Pancreas (tissue), 10 donors: ENCODE measurements around the gene KRTAP10-4. TPM values are rescaled to one million over a fixed set of nuclear protein-coding genes. Genes with fewer than 3 reads are reported as not detected.
A peak's percentile ranks its signal among the peaks of the same experiment; 100 is the strongest.

Experiments
- ATAC-seq, 4 donors: fragments of 200-7000 bp; cut with Tn5 transposase; one replicate each; pipeline versions ENCODE4 v1.8.0 to v1.9.1; 2020; ENCODE audit warnings: mild to moderate bottlenecking in 4 of 4, moderate library complexity in 4 of 4
- DNase-seq, 6 donors: peaks; one replicate each; pipeline ENCODE4 v3.0.0-alpha.2; 2020
- FAIRE-seq: peaks from 2 replicates; lab custom pipeline; 2012; peaks lifted over from hg19 to GRCh38; lab: Jason Lieb, UNC
- H3K27ac ChIP-seq, 4 donors: fragments of 200-600 bp; sonication (generic); 1 replicate in 3 of 4; 2 replicates in 1 of 4; pipeline versions ENCODE4 v1.5.0 to v1.8.0; 2020
- H3K27me3 ChIP-seq, 4 donors: fragments of 200-600 bp; one replicate each; pipeline ENCODE4 v1.8.0; 2021
- H3K36me3 ChIP-seq, 3 donors: fragments of 200-600 bp; sonication (generic) in 1 of 3; one replicate each; pipeline versions ENCODE4 v1.5.0 to v1.8.0; 2020 to 2021
- H3K4me1 ChIP-seq, 3 donors: fragments of 200-600 bp; one replicate each; pipeline ENCODE4 v1.8.0; 2021
- H3K4me3 ChIP-seq, 4 donors: fragments of 200-600 bp; sonication (generic) in 2 of 4; one replicate each; pipeline versions ENCODE4 v1.5.0 to v1.8.0; 2020 to 2021
- H3K9me3 ChIP-seq, 4 donors: fragments of 200-600 bp; one replicate each; pipeline ENCODE4 v1.8.0; 2021
- CTCF ChIP-seq, 4 donors: fragments of 200-600 bp; sonication (generic) in 3 of 4; IDR thresholded peaks; one replicate each; pipeline versions ENCODE4 v1.5.0 to v1.8.0; 2021; ENCODE audit warnings: antibody characterized with exemption in 4 of 4
- WGBS, 2 donors: extraction: QIAGEN DNeasy Blood & Tissue Kit; methylation state at CpG; one replicate each; pipeline ENCODE4 v1.1.7; 2013; 5-methylcytosine and 5-hydroxymethylcytosine counted together
- intact Hi-C, 3 donors: fragments of 100-400 bp; cut with DNase I; formaldehyde crosslinking; loops; one replicate each; pipeline versions ENCODE4 v1.11.1 to v1.14.2; 2022
- polyA plus RNA-seq, 2 donors: library from polyadenylated mRNA; stranded (reverse); fragments of 200-250 nt; gene quantifications; one replicate each; pipeline ENCODE4 v1.2.3, GENCODE V29; 2013
- total RNA-seq, 6 donors: library from RNA; stranded (reverse); fragmentation: NEBNext Ultra II Directional in 4 of 6; extraction: Animal tissue kit (Norgen Biotek cat#: 25700) in 4 of 6; gene quantifications; one replicate each; pipeline versions ENCODE4 v1.2.1 to v1.2.4, GENCODE V29; 2021 to 2023
- donor health status: healthy with polysubstance abuse.
- donor health status: DM: no; HTN: no; CAD: no; lungs with moderate emphysema.
- donor health status: DM: no; HTN: no; CAD: no.
- donor health status: control.
- donor health status: control.
- donor health status: Bipolar disorder and iron deficiency.
- donor health status: DM: yes; HTN: yes; CAD: no.
- donor health status: DM: no; HTN: no; CAD: no.
- donor health status: DM: no; HTN: no; CAD: no.
- donor health status: DM: yes; HTN: yes; CAD: no.

Gene KRTAP10-4
- total and polyA plus RNA-seq, 8 donors = not detected

- ATAC-seq (no peak), DNase-seq (peak in 2 of 6 donors; percentile 1 to 47), FAIRE-seq (no peak)
- H3K27me3 ChIP-seq = no peaks in the 10 kb centered on the region
- no peaks in the 10 kb centered on the region for H3K9me3 ChIP-seq
- no peak for TF ChIP-seq CTCF (IDR thresholded peaks at IDR 0.05)
- no peak overlapping the region for H3K4me3 ChIP-seq
- 76 to 85% methylated on average over 16 of the region's 16 CpGs for WGBS, 2 donors
- H3K27ac ChIP-seq = no peak overlapping the region
- H3K4me1 ChIP-seq = no peaks in the 10 kb centered on the region
- H3K36me3 ChIP-seq = no peaks in the 10 kb centered on the region
- intact Hi-C loops = no loop called here
Observed at GRCh38 chr21:44532712-44533111, 40.8 kb upstream of the KRTAP10-4 start.

GRCh38 chr21:44533121-44533890 lies 40.2 kb upstream of the KRTAP10-4 start:
- Histone ChIP-seq H3K27ac (no peak overlapping the region), H3K4me1 (no peaks in the 10 kb centered on the region), H3K36me3 (no peaks in the 10 kb centered on the region), H3K27me3 (no peaks in the 10 kb centered on the region), H3K4me3 (no peak overlapping the region), H3K9me3 (no peaks in the 10 kb centered on the region)
- DNase-seq = peak in 3 of 6 donors; percentile 8 to 72 (median 50)
- no peak for FAIRE-seq
- WGBS, 2 donors = 77 to 88% methylated on average over 34 to 37 of the region's 37 CpGs
- intact Hi-C loops = no loop called here
- ATAC-seq = no peak
- no peak for TF ChIP-seq CTCF (IDR thresholded peaks at IDR 0.05)

- no peak overlapping the region for H3K4me3 ChIP-seq
- H3K27ac ChIP-seq = no peak overlapping the region
- WGBS, 2 donors = 79 to 82% methylated on average over 13 to 19 of the region's 21 CpGs
- no peaks in the 10 kb centered on the region for H3K27me3 ChIP-seq
- DNase-seq (no peak), ATAC-seq (no peak), FAIRE-seq (no peak)
- TF ChIP-seq CTCF (IDR thresholded peaks at IDR 0.05) = no peak
- no peaks in the 10 kb centered on the region for H3K9me3 ChIP-seq
- H3K4me1 ChIP-seq = no peaks in the 10 kb centered on the region
- no peaks in the 10 kb centered on the region for H3K36me3 ChIP-seq
- intact Hi-C loops = no loop called here
Observed at GRCh38 chr21:44533891-44534627, 39.5 kb upstream of the KRTAP10-4 start.

- no peaks in the 10 kb centered on the region for H3K27me3 ChIP-seq
- intact Hi-C loops = no loop called here
- 89% methylated on average over 6 of the region's 6 CpGs for WGBS, 2 donors
- no peak overlapping the region for H3K4me3 ChIP-seq
- no peaks in the 10 kb centered on the region for H3K36me3 ChIP-seq
- H3K4me1 ChIP-seq = no peaks in the 10 kb centered on the region
- FAIRE-seq = no peak
- TF ChIP-seq CTCF (IDR thresholded peaks at IDR 0.05) = no peak
- no peak for ATAC-seq
- no peak overlapping the region for H3K27ac ChIP-seq
- no peaks in the 10 kb centered on the region for H3K9me3 ChIP-seq
- DNase-seq = no peak
Observed at GRCh38 chr21:44534688-44535087, 38.8 kb upstream of the KRTAP10-4 start.

GRCh38 chr21:44535963-44536362 lies 37.6 kb upstream of the KRTAP10-4 start:
- FAIRE-seq (no peak), DNase-seq (no peak), ATAC-seq (no peak)
- TF ChIP-seq CTCF (IDR thresholded peaks at IDR 0.05) = no peak
- intact Hi-C loops = no loop called here
- 48 to 54% methylated on average over 7 of the region's 7 CpGs for WGBS, 2 donors
- H3K27ac ChIP-seq = no peak overlapping the region
- H3K4me1 ChIP-seq = no peaks in the 10 kb centered on the region
- H3K36me3 ChIP-seq = no peaks in the 10 kb centered on the region
- H3K27me3 ChIP-seq = no peaks in the 10 kb centered on the region
- H3K4me3 ChIP-seq = no peak overlapping the region
- no peaks in the 10 kb centered on the region for H3K9me3 ChIP-seq
